HCT116 (cell line): ENCODE data around the gene IL17B. TPM values are rescaled to one million over a fixed set of nuclear protein-coding genes. Genes with fewer than 3 reads are reported as not detected.

Experiments used
- ATAC-seq: fragments of 200-7000 bp; cut with Tn5 transposase; 2 replicates; pipeline ENCODE4 v1.9.1; 2020; ENCODE audit warnings: mild to moderate bottlenecking, moderate library complexity
- BruUV-seq: library from RNA; stranded (reverse); fragments of 400-500 nt; replicated peaks from 2 replicates; lab custom pipeline; 2021; lab: Mats Ljungman, UMichigan
- CTCF ChIA-PET: fragments of 300-600 bp; sonication (Branson Sonifier 250); formaldehyde crosslinking; loops from one replicate; lab custom pipeline; 2021; ENCODE audit warnings: antibody characterized with exemption; lab: Charles Lee
- POLR2A ChIA-PET: fragments of 300-600, 350-600 bp; sonication (Branson Sonifier 250); formaldehyde crosslinking; loops from one replicate; lab custom pipeline; 2021; ENCODE audit warnings: antibody characterized with exemption; lab: Charles Lee
- RAD21 ChIA-PET, 2 experiments: fragments of 300-600 bp; sonication (Branson Sonifier 250); formaldehyde crosslinking; loops; one replicate each; lab custom pipeline; 2023; ENCODE audit warnings: low total read pairs in 2 of 2; ENCODE audit not compliant: uncharacterized antibody in 2 of 2, unreplicated experiment in 2 of 2, low non-redundant PET in 1 of 2; lab: Charles Lee
- DNase-seq: peaks from one replicate; pipeline ENCODE4 v3.0.0-alpha.2; 2010; ENCODE audit warnings: low read depth, low spot score
- H2AFZ ChIP-seq: fragments of 200-600 bp; shearing (Covaris generic), sonication (generic); 2 replicates; pipeline ENCODE4 v1.6.1; 2017; ENCODE audit warnings: low read depth, mixed run types, mixed read lengths, antibody characterized with exemption, low read length; ENCODE audit not compliant: poor library complexity, severe bottlenecking
- H3K27ac ChIP-seq: 2 replicates; pipeline ENCODE4 v1.5.1; 2012; ENCODE audit warnings: low read depth, low read length
- H3K27me3 ChIP-seq: fragments of 200-600 bp; sonication (generic); 2 replicates; pipeline ENCODE4 v1.6.1; 2016; ENCODE audit warnings: mixed run types, low read length, mixed read lengths; ENCODE audit not compliant: insufficient read depth
- H3K36me3 ChIP-seq, 2 experiments: fragments of 200-500 bp in 1 of 2; fragments of 200-600 bp in 1 of 2; sonication (Bioruptor generic) in 1 of 2; sonication (generic) in 1 of 2; 2 replicates each; pipeline versions ENCODE4 v1.5.1 to v1.6.1; 2014 to 2016; ENCODE audit warnings: low read length in 2 of 2, inconsistent platforms in 1 of 2, mixed read lengths in 1 of 2, mixed run types in 1 of 2; ENCODE audit not compliant: insufficient read depth in 2 of 2, control insufficient read depth in 1 of 2
- H3K4me1 ChIP-seq, 2 experiments: fragments of 200-600 bp in 1 of 2; sonication (generic) in 1 of 2; 2 replicates each; pipeline versions ENCODE4 v1.5.1 to v1.6.1; 2012 to 2017; ENCODE audit warnings: low read length in 2 of 2, inconsistent platforms in 1 of 2, mild to moderate bottlenecking in 1 of 2, mixed read lengths in 1 of 2, mixed run types in 1 of 2, moderate library complexity in 1 of 2; ENCODE audit not compliant: insufficient read depth in 2 of 2, control insufficient read depth in 1 of 2
- H3K4me2 ChIP-seq: fragments of 200-600 bp; sonication (generic); 2 replicates; pipeline ENCODE4 v1.6.1; 2017; ENCODE audit warnings: mixed run types, low read length, mixed read lengths
- H3K4me3 ChIP-seq, 2 experiments: fragments of 200-600 bp in 1 of 2; sonication (generic) in 1 of 2; replicated peaks in 1 of 2; 2 replicates each; pipeline ENCODE4 v1.5.1; 2011 to 2016; ENCODE audit warnings: low read length in 2 of 2, control low read depth in 1 of 2, low read depth in 1 of 2, mild to moderate bottlenecking in 1 of 2, mixed read lengths in 1 of 2, mixed run types in 1 of 2
- H3K79me2 ChIP-seq: fragments of 200-600 bp; sonication (generic); 2 replicates; pipeline ENCODE4 v1.6.1; 2017; ENCODE audit warnings: mild to moderate bottlenecking, mixed run types, low read length, moderate library complexity, mixed read lengths; ENCODE audit not compliant: insufficient read depth
- H3K9ac ChIP-seq: fragments of 200-600 bp; sonication (generic); 2 replicates; pipeline ENCODE4 v1.6.1; 2016; ENCODE audit warnings: low read length, mixed read lengths
- H3K9me2 ChIP-seq: fragments of 200-600 bp; sonication (generic), shearing (Covaris generic); 2 replicates; pipeline ENCODE4 v1.6.1; 2017; ENCODE audit warnings: mixed run types, mild to moderate bottlenecking, moderate library complexity; ENCODE audit not compliant: insufficient read depth
- H3K9me3 ChIP-seq, 2 experiments: fragments of 200-500 bp in 1 of 2; fragments of 200-600 bp in 1 of 2; sonication (Bioruptor generic) in 1 of 2; sonication (generic) in 1 of 2; 2 replicates each; pipeline ENCODE4 v1.6.1; 2014 to 2017; ENCODE audit warnings: low read length in 2 of 2, mixed read lengths in 2 of 2, inconsistent platforms in 1 of 2, low read depth in 1 of 2, mild to moderate bottlenecking in 1 of 2, mixed run types in 1 of 2, moderate library complexity in 1 of 2; ENCODE audit not compliant: control insufficient read depth in 1 of 2, insufficient read depth in 1 of 2
- H4K20me1 ChIP-seq: fragments of 200-600 bp; sonication (generic), shearing (Covaris generic); 2 replicates; pipeline ENCODE4 v1.6.1; 2017; ENCODE audit warnings: mixed run types, mild to moderate bottlenecking, moderate library complexity; ENCODE audit not compliant: insufficient read depth
- EZH2phosphoT487 ChIP-seq: fragments of 200-600 bp; IDR thresholded peaks from 2 replicates; pipeline ENCODE4 v1.6.1; 2018; ENCODE audit warnings: antibody characterized with exemption, borderline replicate concordance
- FOSL1 ChIP-seq: IDR thresholded peaks from 2 replicates; pipeline ENCODE4 v1.6.1; 2012; ENCODE audit warnings: low read depth
- POLR2A ChIP-seq: IDR thresholded peaks from 2 replicates; pipeline ENCODE4 v1.7.0; 2011; ENCODE audit warnings: borderline replicate concordance; ENCODE audit not compliant: insufficient read depth, insufficient read length; ENCODE audit errors: extremely low read depth
- POLR2AphosphoS5 ChIP-seq: IDR thresholded peaks from 2 replicates; pipeline ENCODE4 v1.6.1; 2011; ENCODE audit warnings: mild to moderate bottlenecking, low read depth, low read length, moderate library complexity
- SIN3A ChIP-seq: IDR thresholded peaks from 2 replicates; pipeline ENCODE4 v1.6.1; 2012; ENCODE audit warnings: low read depth
- SP1 ChIP-seq: IDR thresholded peaks from 2 replicates; pipeline ENCODE4 v1.6.1; 2012; ENCODE audit warnings: low read depth
- SRF ChIP-seq: IDR thresholded peaks from 2 replicates; pipeline ENCODE4 v1.6.1; 2012; ENCODE audit warnings: low read depth
- TCF7L2 ChIP-seq: IDR thresholded peaks from 2 replicates; pipeline ENCODE4 v1.7.0; 2011; ENCODE audit warnings: borderline replicate concordance, inconsistent platforms; ENCODE audit not compliant: insufficient read depth, insufficient read length; ENCODE audit errors: extremely low read depth
- ZNF274 ChIP-seq: fragments of 200-500 bp; sonication (Bioruptor generic); IDR thresholded peaks from 2 replicates; pipeline ENCODE4 v1.6.1; 2014; ENCODE audit warnings: mild to moderate bottlenecking, low read depth, low read length, inconsistent platforms
- intact Hi-C: fragments of 100-400 bp; cut with micrococcal nuclease; formaldehyde crosslinking; loops from 2 replicates; pipeline ENCODE4 v1.10.0; 2022
- total RNA-seq: library from RNA; stranded (reverse); gene quantifications from one replicate; pipeline ENCODE4 v1.2.1, GENCODE V29; 2021; ENCODE audit not compliant: unreplicated experiment
- TF ChIP-seq, protein P1 (sequence below): IDR thresholded peaks from 2 replicates; pipeline ENCODE4 v1.6.1; 2012; ENCODE audit warnings: low read depth
- TF ChIP-seq, protein P2 (sequence below), 3 experiments: fragments of 200-600 bp in 1 of 3; sonication (generic) in 1 of 3; IDR thresholded peaks in 2 of 3; conservative IDR thresholded peaks in 1 of 3; 2 replicates each; pipeline ENCODE4 v1.5.1; 2012 to 2017; ENCODE audit warnings: low read depth in 2 of 3, low read length in 2 of 3, antibody characterized with exemption in 1 of 3, borderline replicate concordance in 1 of 3, control low read depth in 1 of 3, mild to moderate bottlenecking in 1 of 3, mixed read lengths in 1 of 3, mixed run types in 1 of 3, moderate library complexity in 1 of 3; ENCODE audit not compliant: insufficient read depth in 1 of 3
- TF ChIP-seq, protein P3 (sequence below): IDR thresholded peaks from 2 replicates; pipeline ENCODE4 v1.6.1; 2012

Gene IL17B
- total RNA-seq, 1 experiment from 2014 or later = 0.81 TPM

DNA sequence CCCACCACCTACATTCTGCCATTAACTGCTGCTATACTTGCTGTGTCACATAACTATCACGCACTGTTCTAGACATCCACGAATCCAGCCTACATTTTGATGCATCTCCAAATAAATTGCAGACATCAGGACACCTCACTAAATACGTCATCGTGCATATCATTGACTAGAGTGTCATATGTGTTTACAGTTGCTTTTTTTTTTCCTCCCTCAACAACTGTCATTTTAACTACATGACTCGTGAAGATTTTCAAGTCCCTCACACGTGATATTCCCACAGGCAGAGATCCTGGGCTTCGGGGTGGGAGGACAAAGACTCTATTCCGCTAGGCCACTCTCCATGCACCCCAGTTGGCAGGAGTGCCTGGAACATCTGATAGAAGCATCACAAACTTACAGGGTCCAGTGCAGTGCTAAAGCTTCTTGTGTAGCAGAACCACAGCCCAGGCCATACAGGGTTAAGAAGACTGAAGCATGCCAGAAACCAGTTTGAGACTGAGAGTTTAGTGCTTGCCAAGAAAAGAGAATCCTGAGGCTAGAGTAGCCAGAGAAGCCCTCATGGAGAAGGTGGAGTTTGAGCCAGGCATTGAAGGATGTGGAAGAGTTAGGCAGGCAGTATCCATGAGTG, 20.1 kb downstream of the IL17B start:
- RAD21 ChIA-PET = interaction anchor here in 1 of 2 experiments (0.5 kb wide), 1 partner anchor 82 kb away, joined by 3 read pairs; no protein-coding TSS in a partner anchor
- intact Hi-C loops = no loop called here

More for the DNA sequence above, 20.1 kb downstream of the IL17B start:
- no TSS peak for BruUV-seq
- peak overlapping the region; percentile 79; the same call in 1 of the 2 replicates for H3K9ac ChIP-seq
- TF ChIP-seq ZNF274 = no peak
- no peak for TF ChIP-seq SIN3A
- TF ChIP-seq POLR2AphosphoS5 = no peak
- TF ChIP-seq POLR2A = no peak
- no peak for TF ChIP-seq SRF
- TF ChIP-seq TCF7L2 = no peak
- TF ChIP-seq SP1 = no peak
- TF ChIP-seq, protein P1, sequence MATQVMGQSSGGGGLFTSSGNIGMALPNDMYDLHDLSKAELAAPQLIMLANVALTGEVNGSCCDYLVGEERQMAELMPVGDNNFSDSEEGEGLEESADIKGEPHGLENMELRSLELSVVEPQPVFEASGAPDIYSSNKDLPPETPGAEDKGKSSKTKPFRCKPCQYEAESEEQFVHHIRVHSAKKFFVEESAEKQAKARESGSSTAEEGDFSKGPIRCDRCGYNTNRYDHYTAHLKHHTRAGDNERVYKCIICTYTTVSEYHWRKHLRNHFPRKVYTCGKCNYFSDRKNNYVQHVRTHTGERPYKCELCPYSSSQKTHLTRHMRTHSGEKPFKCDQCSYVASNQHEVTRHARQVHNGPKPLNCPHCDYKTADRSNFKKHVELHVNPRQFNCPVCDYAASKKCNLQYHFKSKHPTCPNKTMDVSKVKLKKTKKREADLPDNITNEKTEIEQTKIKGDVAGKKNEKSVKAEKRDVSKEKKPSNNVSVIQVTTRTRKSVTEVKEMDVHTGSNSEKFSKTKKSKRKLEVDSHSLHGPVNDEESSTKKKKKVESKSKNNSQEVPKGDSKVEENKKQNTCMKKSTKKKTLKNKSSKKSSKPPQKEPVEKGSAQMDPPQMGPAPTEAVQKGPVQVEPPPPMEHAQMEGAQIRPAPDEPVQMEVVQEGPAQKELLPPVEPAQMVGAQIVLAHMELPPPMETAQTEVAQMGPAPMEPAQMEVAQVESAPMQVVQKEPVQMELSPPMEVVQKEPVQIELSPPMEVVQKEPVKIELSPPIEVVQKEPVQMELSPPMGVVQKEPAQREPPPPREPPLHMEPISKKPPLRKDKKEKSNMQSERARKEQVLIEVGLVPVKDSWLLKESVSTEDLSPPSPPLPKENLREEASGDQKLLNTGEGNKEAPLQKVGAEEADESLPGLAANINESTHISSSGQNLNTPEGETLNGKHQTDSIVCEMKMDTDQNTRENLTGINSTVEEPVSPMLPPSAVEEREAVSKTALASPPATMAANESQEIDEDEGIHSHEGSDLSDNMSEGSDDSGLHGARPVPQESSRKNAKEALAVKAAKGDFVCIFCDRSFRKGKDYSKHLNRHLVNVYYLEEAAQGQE = no peak
- TF ChIP-seq, protein P2, sequence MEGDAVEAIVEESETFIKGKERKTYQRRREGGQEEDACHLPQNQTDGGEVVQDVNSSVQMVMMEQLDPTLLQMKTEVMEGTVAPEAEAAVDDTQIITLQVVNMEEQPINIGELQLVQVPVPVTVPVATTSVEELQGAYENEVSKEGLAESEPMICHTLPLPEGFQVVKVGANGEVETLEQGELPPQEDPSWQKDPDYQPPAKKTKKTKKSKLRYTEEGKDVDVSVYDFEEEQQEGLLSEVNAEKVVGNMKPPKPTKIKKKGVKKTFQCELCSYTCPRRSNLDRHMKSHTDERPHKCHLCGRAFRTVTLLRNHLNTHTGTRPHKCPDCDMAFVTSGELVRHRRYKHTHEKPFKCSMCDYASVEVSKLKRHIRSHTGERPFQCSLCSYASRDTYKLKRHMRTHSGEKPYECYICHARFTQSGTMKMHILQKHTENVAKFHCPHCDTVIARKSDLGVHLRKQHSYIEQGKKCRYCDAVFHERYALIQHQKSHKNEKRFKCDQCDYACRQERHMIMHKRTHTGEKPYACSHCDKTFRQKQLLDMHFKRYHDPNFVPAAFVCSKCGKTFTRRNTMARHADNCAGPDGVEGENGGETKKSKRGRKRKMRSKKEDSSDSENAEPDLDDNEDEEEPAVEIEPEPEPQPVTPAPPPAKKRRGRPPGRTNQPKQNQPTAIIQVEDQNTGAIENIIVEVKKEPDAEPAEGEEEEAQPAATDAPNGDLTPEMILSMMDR (IDR thresholded peaks at IDR 0.05 in 2 of 3, conservative IDR thresholded peaks at IDR 0.05 in 1 of 3; ENCODE audit: borderline replicate concordance in 1 of 3, insufficient read depth in 1 of 3, low read depth in 2 of 3, low read length in 2 of 3) = no peak
- TF ChIP-seq FOSL1 = no peak
- no peak for TF ChIP-seq EZH2phosphoT487
- TF ChIP-seq, protein P3, sequence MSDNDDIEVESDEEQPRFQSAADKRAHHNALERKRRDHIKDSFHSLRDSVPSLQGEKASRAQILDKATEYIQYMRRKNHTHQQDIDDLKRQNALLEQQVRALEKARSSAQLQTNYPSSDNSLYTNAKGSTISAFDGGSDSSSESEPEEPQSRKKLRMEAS = no peak
- TF ChIP-seq, all 23 proteins: peak for 0
- peaks cover 5% of the 10 kb centered on the region; the same call in 1 of the 2 replicates for H3K79me2 ChIP-seq
- peak overlapping the region; percentile 88 for H3K4me2 ChIP-seq
- no peaks in the 10 kb centered on the region for H3K9me3 ChIP-seq
- ATAC-seq = no peak
- H3K9me2 ChIP-seq = no peaks in the 10 kb centered on the region
- ChIA-PET POLR2A (interaction anchor here (1.8 kb wide), 1 partner anchor 13 kb away, joined by 18 read pairs; the partner anchor contains the start of gene GRPEL2), CTCF (interaction anchor here (1.8 kb wide), 1 partner anchor 13 kb away, joined by 22 read pairs; no protein-coding TSS in a partner anchor)
- H3K4me1 ChIP-seq = peaks cover 7 to 18% of the 10 kb centered on the region in 2 experiments; a peak in 3 of 4 replicates
- H3K27ac ChIP-seq = no peak overlapping the region
- peak overlapping the region; percentile 89 to 90 for H3K4me3 ChIP-seq
- DNase-seq = no peak
- peaks cover under 1 to 3% of the 10 kb centered on the region in 2 experiments; a peak in 2 of 4 replicates for H3K36me3 ChIP-seq
- no peaks in the 10 kb centered on the region; the same call in 1 of the 2 replicates for H4K20me1 ChIP-seq
- no peaks in the 10 kb centered on the region for H3K27me3 ChIP-seq
- no peak overlapping the region for H2AFZ ChIP-seq
